GM12874 (cell line): ENCODE results near the gene SEZ6L2.
A peak's percentile ranks its signal among the peaks of the same experiment; 100 is the strongest.

Source experiments
- CTCF ChIP-seq: IDR thresholded peaks from 2 replicates; pipeline ENCODE4 v1.5.1; 2011; ENCODE audit warnings: low read depth, mild to moderate bottlenecking, control low read depth, low read length, moderate library complexity; ENCODE audit not compliant: insufficient read depth

Gene SEZ6L2

GRCh38 chr16:29862884-29863668, 36.3 kb downstream of the SEZ6L2 start, which contains the start of gene CDIPT:
Gene CDIPT (minus strand): TSS chr16:29863226. CDS start chr16:29862857, 369 bp downstream.
- peak; percentile 84 for TF ChIP-seq CTCF

GRCh38 chr16:29862383-29862883, 36.9 kb downstream of the SEZ6L2 start:
- 0 out of 2 replicates have a peak, but pooled peaks have one; percentile 3 for TF ChIP-seq CTCF

GRCh38 chr16:29860218-29860617, 39.1 kb downstream of the SEZ6L2 start:
- TF ChIP-seq CTCF: no peak

- no peak for TF ChIP-seq CTCF
These were observed 40.4 kb downstream of the SEZ6L2 start for GRCh38 chr16:29858974-29859373.

GRCh38 chr16:29858149-29858849, 41.1 kb downstream of the SEZ6L2 start:
- TF ChIP-seq CTCF: no peak

- no peak for TF ChIP-seq CTCF
These were observed 42.1 kb downstream of the SEZ6L2 start for GRCh38 chr16:29857133-29857760.

- no peak for TF ChIP-seq CTCF
These were observed 44.7 kb downstream of the SEZ6L2 start for GRCh38 chr16:29854520-29855100.
